Astrocyte (in vitro differentiated cells and primary cell): ENCODE measurements around the gene KRTAP10-2. TPM values are rescaled to one million over a fixed set of nuclear protein-coding genes. Genes with fewer than 3 reads are reported as not detected.
A peak's percentile ranks its signal among the peaks of the same experiment; 100 is the strongest.
"Not testable (repeated sequence)": the region's sequence is repeated elsewhere in the genome, so short reads cannot be mapped to it uniquely, and the experiment has no call there.

ENCODE experiments used
- DNase-seq: peaks from one replicate; pipeline ENCODE4 v3.0.0-alpha.2; 2010; ENCODE audit warnings: low read depth
- FAIRE-seq: peaks from 2 replicates; lab custom pipeline; 2011; peaks lifted over from hg19 to GRCh38; lab: Jason Lieb, UNC
- H2AFZ ChIP-seq: 2 replicates; pipeline ENCODE4 v1.6.0; 2012; ENCODE audit warnings: low read depth, low read length, inconsistent platforms
- H3K27ac ChIP-seq: 2 replicates; pipeline ENCODE4 v1.5.1; 2011; ENCODE audit warnings: low read depth, low read length, inconsistent platforms
- H3K27me3 ChIP-seq: 2 replicates; pipeline ENCODE4 v1.6.0; 2011; ENCODE audit warnings: low read length, inconsistent platforms; ENCODE audit not compliant: insufficient read depth
- H3K36me3 ChIP-seq: 2 replicates; pipeline ENCODE4 v1.5.1; 2011; ENCODE audit warnings: low read length, inconsistent platforms; ENCODE audit not compliant: insufficient read depth
- H3K4me1 ChIP-seq: 2 replicates; pipeline ENCODE4 v1.5.1; 2011; ENCODE audit warnings: low read length, inconsistent platforms; ENCODE audit not compliant: insufficient read depth
- H3K4me2 ChIP-seq: 2 replicates; pipeline ENCODE4 v1.6.0; 2012; ENCODE audit warnings: low read length, inconsistent platforms
- H3K4me3 ChIP-seq: 2 replicates; pipeline ENCODE4 v1.5.1; 2011; ENCODE audit warnings: low read depth, mild to moderate bottlenecking, low read length, inconsistent platforms; ENCODE audit not compliant: insufficient read depth
- H3K79me2 ChIP-seq: 2 replicates; pipeline ENCODE4 v1.6.0; 2012; ENCODE audit warnings: mild to moderate bottlenecking, low read length, inconsistent platforms; ENCODE audit not compliant: insufficient read depth
- H3K9ac ChIP-seq: 2 replicates; pipeline ENCODE4 v1.6.0; 2012; ENCODE audit warnings: mild to moderate bottlenecking, low read length, inconsistent platforms
- H3K9me3 ChIP-seq: 2 replicates; pipeline ENCODE4 v1.5.1; 2012; ENCODE audit warnings: low read depth, mild to moderate bottlenecking, low read length, inconsistent platforms; ENCODE audit not compliant: insufficient read depth
- H4K20me1 ChIP-seq: 2 replicates; pipeline ENCODE4 v1.6.0; 2012; ENCODE audit warnings: low read length, inconsistent platforms; ENCODE audit not compliant: insufficient read depth
- H3K27ac Mint-ChIP-seq: one replicate; pipeline ENCODE4 v1.8.0; 2021; ENCODE audit warnings: mild to moderate bottlenecking, mixed read lengths; ENCODE audit not compliant: unreplicated experiment
- H3K27me3 Mint-ChIP-seq: one replicate; pipeline ENCODE4 v1.8.0; 2021; ENCODE audit warnings: low read depth, mixed read lengths; ENCODE audit not compliant: unreplicated experiment
- H3K36me3 Mint-ChIP-seq: one replicate; pipeline ENCODE4 v1.8.0; 2021; ENCODE audit warnings: low read depth, mixed read lengths; ENCODE audit not compliant: unreplicated experiment
- H3K4me1 Mint-ChIP-seq: one replicate; pipeline ENCODE4 v1.8.0; 2021; ENCODE audit warnings: low read depth, mixed read lengths; ENCODE audit not compliant: unreplicated experiment
- H3K4me3 Mint-ChIP-seq: one replicate; pipeline ENCODE4 v1.8.0; 2021; ENCODE audit warnings: mild to moderate bottlenecking, moderate library complexity, mixed read lengths; ENCODE audit not compliant: unreplicated experiment
- H3K9me3 Mint-ChIP-seq: one replicate; pipeline ENCODE4 v1.8.0; 2021; ENCODE audit warnings: mild to moderate bottlenecking, mixed read lengths; ENCODE audit not compliant: unreplicated experiment
- CTCF ChIP-seq: IDR thresholded peaks from 2 replicates; pipeline ENCODE4 v1.5.1; 2011; ENCODE audit warnings: low read depth, mild to moderate bottlenecking, inconsistent platforms, low read length, moderate library complexity; ENCODE audit not compliant: insufficient read depth
- total RNA-seq: library from RNA; stranded (reverse); gene quantifications from 2 replicates; pipeline ENCODE4 v1.2.1, GENCODE V29; 2021

Gene KRTAP10-2
- total RNA-seq, 1 donor from 2014 or later = not detected

DNA sequence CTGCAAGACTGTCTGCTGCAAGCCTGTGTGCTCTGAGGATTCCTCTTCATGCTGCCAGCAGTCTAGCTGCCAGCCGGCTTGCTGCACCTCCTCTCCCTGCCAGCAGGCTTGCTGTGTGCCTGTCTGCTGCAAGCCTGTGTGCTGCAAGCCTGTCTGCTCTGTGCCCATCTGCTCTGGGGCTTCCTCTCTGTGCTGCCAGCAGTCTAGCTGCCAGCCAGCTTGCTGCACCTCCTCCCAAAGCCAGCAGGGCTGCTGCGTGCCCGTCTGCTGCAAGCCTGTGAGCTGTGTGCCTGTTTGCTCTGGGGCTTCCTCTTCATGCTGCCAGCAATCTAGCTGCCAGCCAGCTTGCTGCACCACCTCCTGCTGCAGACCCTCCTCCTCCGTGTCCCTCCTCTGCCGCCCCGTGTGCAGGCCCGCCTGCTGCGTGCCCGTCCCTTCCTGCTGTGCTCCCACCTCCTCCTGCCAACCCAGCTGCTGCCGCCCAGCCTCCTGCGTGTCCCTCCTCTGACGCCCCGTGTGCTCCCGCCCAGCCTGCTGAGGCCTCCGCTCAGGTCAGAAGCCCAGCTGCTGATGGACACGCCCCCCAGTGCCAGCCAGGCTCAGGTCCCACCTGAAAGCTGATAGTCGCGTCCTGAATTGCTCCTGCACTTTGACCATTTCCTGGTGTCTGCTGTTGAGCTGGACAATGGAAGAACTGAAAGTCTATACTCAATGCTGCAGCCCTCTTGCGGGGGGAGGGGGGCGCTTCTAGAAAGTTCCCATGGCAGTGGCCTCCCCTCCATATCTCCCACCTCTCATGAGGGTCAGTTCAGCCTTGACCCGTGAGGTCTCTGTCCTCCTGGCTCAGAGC lies 23.4 kb upstream of the KRTAP10-2 start:
- peaks cover 14% of the 10 kb centered on the region for H3K9me3 ChIP-seq
- no peak overlapping the region for H3K4me2 ChIP-seq
- H3K4me3 ChIP-seq = no peak overlapping the region
- H3K27ac ChIP-seq = no peak overlapping the region
- no peak overlapping the region for H2AFZ ChIP-seq
- peak overlapping the region; percentile 58 for H3K27ac Mint-ChIP-seq
- peaks cover 6% of the 10 kb centered on the region for H3K36me3 Mint-ChIP-seq
- H3K4me1 Mint-ChIP-seq = peaks cover 4% of the 10 kb centered on the region
- no peaks in the 10 kb centered on the region for H3K27me3 ChIP-seq
- H3K27me3 Mint-ChIP-seq = peaks cover 11% of the 10 kb centered on the region
- H3K9ac ChIP-seq = no peak overlapping the region
- no peaks in the 10 kb centered on the region for H3K36me3 ChIP-seq
- H3K79me2 ChIP-seq = no peaks in the 10 kb centered on the region
- no peaks in the 10 kb centered on the region for H3K4me1 ChIP-seq
- no peaks in the 10 kb centered on the region for H4K20me1 ChIP-seq
- H3K4me3 Mint-ChIP-seq = no peak overlapping the region
- no peak for TF ChIP-seq CTCF
- peaks cover 29% of the 10 kb centered on the region for H3K9me3 Mint-ChIP-seq
- FAIRE-seq (no peak), DNase-seq (no peak)

DNA sequence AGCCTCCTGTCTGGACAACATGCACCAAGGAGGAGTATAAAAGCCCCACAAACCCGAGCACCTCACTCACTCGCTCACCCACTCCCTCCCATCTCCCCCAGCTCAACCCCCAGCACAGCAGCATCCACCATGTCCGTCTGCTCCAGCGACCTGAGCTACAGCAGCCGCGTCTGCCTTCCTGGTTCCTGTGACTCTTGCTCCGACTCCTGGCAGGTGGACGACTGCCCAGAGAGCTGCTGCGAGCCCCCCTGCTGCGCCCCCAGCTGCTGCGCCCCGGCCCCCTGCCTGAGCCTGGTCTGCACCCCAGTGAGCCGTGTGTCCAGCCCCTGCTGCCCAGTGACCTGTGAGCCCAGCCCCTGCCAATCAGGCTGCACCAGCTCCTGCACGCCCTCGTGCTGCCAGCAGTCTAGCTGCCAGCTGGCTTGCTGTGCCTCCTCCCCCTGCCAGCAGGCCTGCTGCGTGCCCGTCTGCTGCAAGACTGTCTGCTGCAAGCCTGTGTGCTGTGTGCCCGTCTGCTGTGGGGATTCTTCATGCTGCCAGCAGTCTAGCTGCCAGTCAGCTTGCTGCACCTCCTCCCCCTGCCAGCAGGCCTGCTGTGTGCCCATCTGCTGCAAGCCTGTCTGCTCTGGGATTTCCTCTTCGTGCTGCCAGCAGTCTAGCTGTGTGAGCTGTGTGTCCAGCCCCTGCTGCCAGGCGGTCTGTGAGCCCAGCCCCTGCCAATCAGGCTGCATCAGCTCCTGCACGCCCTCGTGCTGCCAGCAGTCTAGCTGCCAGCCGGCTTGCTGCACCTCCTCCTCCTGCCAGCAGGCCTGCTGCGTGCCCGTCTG lies 22.5 kb upstream of the KRTAP10-2 start, which contains the start of gene KRTAP10-4:
KRTAP10-4 (plus strand) TSS at position 100 of the 827 bp plus-strand sequence; CDS start at position 130, 30 bp downstream.
- FAIRE-seq, H3K27ac Mint-ChIP-seq, H3K36me3 ChIP-seq, DNase-seq, H3K79me2 ChIP-seq, H3K9ac ChIP-seq, H3K27ac ChIP-seq, H3K4me1 Mint-ChIP-seq, H3K36me3 Mint-ChIP-seq, H3K27me3 ChIP-seq, H3K4me3 ChIP-seq, H2AFZ ChIP-seq, H3K4me1 ChIP-seq, H4K20me1 ChIP-seq, H3K4me2 ChIP-seq: not testable (repeated sequence)
- H3K27me3 Mint-ChIP-seq = peaks cover 16% of the 10 kb centered on the region
- H3K9me3 Mint-ChIP-seq = peaks cover 30% of the 10 kb centered on the region
- peaks cover 14% of the 10 kb centered on the region for H3K9me3 ChIP-seq
- H3K4me3 Mint-ChIP-seq = peak within 1 kb of the TSS; percentile 28

DNA sequence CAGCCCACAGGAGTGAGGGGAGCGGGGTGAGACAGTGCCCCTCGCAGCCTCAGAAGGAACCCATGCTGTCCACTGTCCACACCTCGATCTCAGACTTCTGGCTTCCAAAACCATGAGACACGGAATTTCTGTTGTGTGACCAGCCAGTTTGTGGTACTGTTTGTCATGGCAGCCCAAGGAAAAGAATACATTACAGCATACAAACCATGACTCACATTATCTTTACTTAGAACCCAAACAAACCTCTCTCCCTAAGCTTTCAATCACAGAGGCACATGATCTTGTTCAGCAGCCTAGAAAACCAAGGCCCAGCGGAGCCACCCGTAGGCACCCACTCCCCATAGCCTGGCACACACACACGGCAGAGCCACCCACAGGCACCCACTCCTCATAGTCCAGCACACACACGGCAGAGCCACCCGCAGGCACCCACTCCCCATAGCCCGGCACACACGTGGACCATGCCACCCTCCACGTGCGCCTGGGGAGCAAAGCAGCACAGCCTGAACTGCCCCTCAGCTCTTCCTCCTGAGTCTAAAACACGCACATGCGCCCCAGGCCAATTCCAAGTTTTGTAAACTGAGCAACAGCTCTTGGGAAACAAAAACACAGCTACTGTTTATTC lies 21.8 kb upstream of the KRTAP10-2 start:
- FAIRE-seq = no peak
- no peak overlapping the region for H3K27ac Mint-ChIP-seq

More for the DNA sequence above, 21.8 kb upstream of the KRTAP10-2 start:
- H3K9me3 ChIP-seq = peaks cover 14% of the 10 kb centered on the region
- Mint-ChIP-seq H3K9me3 (peaks cover 27% of the 10 kb centered on the region), H3K4me3 (peak overlapping the region; percentile 28), H3K4me1 (peaks cover 4% of the 10 kb centered on the region), H3K27me3 (peaks cover 16% of the 10 kb centered on the region), H3K36me3 (peaks cover 6% of the 10 kb centered on the region)
- no peak overlapping the region for H3K9ac ChIP-seq
- H3K36me3 ChIP-seq = no peaks in the 10 kb centered on the region
- H2AFZ ChIP-seq = no peak overlapping the region
- H3K4me3 ChIP-seq = no peak overlapping the region
- H3K27ac ChIP-seq = no peak overlapping the region
- TF ChIP-seq CTCF = no peak
- H3K79me2 ChIP-seq = no peaks in the 10 kb centered on the region
- no peaks in the 10 kb centered on the region for H4K20me1 ChIP-seq
- H3K4me1 ChIP-seq = no peaks in the 10 kb centered on the region
- DNase-seq = peak; percentile 10
- H3K4me2 ChIP-seq = no peak overlapping the region
- H3K27me3 ChIP-seq = no peaks in the 10 kb centered on the region
